Activated CD8-positive, alpha-beta memory T cell treated with anti-CD3 and anti-CD28 coated beads, Interleukin-2, amount 50 U/mL, for 24 hours (primary cell): ENCODE measurements around the gene CBLC.

ENCODE experiments used
- DNase-seq: peaks from one replicate; pipeline ENCODE4 v3.0.0-alpha.2; 2020; ENCODE audit errors: extremely low read depth

CBLC gene

DNA sequence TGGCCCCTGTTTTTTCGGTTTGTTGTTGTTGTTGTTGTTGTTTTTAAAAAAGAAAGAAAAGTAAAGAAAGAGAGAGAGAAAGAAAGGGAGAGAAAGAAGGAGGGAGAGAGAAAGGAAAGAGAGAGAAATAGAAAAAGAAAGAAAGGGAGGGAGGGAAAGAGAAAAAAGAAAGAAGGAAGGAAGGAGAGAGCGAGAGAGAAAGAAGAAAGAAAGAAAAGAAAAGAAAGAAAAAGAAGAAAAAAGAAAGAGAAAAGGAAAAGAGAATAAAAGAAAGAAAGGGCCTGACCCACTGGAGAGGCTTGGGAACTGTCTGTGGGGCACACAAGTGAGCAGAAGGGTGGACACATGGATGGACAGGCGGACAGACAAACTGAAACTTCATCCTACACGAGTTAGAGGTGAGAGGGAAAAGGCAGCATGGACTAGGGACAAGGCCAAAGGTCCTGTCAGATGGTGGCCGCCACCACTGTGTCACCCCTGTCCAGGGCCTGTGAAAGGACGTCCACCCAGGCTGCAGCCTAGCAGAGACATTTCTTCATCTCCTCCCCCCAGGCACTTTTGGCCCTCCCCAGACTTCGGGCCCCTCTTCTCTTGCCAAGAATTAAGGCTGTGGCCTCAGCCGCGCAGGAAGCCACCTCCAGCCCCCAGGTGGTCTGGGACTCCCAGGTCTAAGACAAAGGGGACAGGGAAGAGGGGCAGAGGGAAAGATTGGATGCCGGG is 22.1 kb downstream of the CBLC start:
- DNase-seq = no peak

DNA sequence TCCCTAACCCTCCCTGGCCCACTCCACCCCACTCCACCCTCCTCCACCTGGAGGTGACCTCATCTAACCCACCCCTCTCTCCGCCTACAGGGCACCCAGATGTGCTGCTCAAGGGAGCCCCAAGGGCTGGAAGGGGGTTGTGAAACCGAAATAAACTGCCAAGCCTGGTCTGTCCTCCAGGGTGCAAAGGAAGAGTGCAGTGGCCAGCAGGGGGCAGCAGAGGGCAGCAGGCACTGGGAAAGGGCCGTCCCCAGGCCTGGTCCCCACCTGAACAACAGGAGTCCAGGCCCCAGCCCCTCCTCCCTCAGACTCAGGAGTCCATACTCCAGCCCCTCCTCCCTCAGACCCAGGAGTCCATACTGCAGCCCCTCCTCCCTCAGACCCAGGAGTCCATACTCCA is 22.8 kb downstream of the CBLC start:
- DNase-seq = peak; percentile 49

DNA sequence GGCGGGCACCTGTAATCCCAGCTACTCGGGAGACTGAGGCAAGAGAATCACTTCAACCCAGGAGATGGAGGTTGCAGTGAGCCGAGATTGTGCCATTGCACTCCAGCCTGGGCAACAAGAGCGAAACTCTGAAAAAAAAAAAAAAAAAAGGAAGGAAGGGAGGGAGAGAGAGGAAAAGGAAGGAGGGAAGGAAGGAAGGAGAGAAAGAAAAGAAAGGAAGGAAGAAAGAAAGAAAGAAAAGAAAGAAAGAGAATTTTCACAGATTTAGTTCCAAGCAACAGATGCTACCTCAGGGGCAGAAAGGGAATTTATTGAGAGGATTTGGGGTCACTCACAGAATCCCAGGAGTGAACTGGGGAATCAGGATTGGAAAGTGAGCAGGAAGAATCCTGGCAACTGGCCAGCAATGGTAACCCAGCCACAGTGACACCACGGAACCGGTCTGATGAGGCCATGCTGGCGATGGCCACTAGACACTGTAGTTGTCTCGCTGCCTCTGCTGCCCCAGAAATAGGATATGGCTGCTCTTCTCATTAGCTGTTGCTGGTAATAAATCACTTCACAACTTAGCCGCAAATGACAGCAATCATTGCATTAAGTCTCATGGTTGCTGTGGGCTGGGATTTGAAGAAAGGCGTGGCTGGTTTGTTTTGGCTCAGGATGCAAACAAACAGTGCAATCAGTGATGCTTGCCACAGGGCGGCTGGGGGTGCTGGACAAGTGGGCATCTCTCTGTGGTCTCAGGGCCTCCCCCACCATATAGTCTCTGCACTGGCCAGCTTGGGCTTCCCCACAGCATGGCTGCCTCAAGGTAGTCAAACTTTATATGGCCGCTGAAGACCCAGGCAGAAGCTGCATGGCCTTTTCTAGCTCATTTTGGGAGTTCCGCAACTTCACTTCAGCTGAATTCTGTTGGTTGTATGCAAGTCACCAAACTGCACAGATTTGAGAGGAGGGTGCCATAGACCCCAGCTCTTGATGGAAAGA is 26.0 kb downstream of the CBLC start:
- no peak for DNase-seq

DNA sequence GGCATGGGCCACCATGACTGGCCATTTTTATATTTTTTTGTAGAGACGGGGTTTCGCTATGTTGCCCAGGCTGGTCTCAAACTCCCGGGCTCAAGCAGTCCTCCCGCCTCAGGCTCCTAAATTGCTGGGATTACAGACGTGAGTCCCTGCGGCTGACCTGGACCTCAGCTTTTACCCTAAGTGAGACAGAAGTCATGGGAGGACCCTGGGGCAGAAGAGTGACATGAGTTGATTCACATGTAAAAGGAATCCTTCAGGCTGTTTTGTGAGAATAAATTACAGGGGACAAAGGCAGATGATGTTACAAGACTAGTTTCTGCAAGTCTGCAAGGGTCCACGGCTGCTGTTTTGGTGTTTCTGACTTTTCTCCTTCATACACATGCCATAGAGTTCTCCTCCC is 28.6 kb downstream of the CBLC start:
- no peak for DNase-seq

DNA sequence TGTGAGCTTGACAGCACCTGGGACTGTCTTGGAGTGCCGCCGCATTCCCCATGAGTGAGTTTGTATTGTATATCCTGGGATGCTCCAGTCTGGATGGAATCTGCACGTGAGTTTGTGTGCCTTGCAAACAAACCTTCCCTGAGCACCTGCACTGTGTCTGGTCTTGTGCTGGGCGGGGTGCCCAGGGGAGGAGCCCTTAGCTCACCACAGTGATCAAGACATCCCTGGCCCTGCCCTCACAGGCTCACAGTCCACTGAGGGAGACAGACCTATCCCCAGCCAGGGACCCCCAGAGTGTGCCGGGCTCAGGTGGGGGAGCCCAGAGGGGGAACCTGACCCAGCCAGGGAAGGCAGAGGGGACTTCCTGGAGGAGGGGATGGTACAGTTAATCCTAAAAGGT is 29.5 kb downstream of the CBLC start:
- DNase-seq = no peak

DNA sequence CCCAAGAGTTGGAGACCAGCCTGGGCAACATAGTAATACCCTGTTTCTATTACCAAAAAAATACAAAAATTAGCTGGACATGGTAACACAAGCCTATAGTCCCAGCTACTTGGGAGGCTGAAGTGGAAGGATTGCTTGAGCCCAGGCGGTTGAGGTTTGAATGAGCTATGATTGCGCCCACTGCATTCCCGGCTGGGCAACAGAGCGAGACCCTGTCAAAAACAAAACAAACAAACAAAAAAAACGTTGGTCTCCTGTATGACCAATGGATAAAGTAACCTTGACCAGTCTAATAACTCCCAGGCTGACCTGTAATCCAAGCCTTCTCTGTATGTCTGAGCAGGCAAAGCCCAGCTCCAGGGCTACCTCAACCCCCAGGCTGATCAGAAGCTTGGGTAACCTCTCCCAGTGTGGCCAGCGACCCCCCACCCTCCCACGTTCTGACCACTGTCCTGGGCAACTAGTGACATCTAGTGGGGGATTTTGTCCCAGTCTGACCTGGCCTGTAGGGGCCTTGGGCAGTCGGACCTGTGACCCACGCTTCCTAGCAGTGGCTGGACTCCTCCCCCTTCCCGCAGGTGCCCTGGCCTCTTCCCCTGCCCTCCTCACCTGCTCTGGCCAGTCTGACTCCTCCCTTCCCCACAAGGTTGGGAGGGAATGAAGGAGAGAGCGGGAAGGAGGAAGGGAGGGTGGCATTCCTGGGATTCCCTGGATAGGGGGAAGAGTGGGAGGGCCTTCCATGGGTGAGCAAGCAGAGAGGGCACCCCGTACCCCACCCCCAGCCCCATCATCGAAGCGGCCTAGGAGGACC is 30.2 kb downstream of the CBLC start:
- DNase-seq = no peak

DNA sequence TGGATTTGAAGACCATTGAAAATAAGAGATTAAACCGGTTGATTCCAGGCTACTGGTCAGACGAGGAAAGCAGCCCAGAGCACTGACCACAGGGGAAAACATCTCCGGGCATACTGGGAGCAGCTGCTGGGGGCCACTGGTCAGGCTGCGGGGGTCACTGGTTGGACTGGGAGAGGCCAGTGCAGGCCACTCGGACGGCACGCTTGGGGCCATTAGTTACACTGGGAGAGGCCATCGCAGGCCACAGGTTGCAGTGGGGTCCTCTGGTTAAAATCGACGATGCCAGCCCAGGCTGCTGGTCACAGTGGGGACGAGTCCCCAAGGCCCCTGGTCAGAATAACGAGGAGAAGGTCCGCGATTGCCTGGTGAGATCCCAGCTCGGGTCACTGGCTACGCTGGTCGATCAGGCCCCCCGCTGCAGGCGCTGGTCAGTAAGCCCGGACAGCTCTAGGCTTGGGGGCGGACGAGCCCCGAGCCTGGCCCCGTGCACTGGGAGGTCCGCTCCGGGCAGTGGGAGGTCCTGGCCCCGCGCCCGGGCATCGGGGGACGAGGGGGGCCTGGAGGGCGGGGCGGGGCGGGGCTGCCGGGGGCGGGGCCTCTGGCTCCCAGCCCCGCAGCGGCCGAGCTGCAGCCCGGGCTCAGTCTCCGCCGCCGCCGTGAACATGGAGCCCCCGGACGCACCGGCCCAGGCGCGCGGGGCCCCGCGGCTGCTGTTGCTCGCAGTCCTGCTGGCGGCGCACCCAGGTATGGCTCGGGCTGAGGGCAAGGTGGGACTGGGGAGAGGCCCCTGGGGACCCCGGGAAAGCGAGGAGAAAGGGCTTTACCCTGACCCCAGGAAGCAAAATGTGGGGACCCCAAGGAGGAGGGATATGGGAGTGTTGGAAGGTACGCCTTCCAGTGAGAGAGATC is 31.0 kb downstream of the CBLC start, which contains the start of gene BCAM:
Gene BCAM (plus strand): TSS at position 641 of the 909 bp plus-strand sequence. CDS start 22 bp downstream, at position 663.
- DNase-seq = no peak

DNA sequence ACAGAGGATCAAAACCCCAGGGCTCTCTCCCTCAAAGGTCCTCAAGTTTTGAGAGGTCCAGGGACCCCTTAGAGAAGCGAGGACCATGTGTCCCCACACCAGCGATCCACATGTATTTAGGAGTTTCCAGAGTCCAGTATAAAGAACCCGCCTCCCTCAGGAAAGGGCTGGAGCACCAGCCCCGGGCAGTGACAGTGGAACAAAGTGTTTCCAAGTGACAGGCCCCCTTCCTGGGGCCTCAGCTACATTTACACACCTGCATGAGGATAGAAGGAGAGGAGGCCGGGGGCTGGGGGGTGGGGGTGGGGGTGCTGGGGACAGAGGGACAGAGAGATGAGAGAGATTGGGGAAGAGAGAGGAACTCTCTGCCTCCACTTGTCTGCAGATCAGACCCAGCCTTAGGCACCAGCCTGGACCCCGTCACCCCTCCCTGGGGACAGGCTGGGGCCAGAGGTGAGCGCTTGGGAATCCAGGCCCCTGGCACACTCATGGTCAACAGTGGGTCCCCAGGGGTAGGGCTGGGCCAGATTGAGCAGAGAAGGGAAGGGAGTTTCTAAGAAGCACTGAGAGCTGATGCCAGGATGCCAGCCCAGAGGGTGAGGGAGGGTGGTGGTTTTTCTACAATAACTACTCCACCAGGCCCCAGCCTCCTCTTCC is 32.0 kb downstream of the CBLC start:
- DNase-seq = no peak

DNA sequence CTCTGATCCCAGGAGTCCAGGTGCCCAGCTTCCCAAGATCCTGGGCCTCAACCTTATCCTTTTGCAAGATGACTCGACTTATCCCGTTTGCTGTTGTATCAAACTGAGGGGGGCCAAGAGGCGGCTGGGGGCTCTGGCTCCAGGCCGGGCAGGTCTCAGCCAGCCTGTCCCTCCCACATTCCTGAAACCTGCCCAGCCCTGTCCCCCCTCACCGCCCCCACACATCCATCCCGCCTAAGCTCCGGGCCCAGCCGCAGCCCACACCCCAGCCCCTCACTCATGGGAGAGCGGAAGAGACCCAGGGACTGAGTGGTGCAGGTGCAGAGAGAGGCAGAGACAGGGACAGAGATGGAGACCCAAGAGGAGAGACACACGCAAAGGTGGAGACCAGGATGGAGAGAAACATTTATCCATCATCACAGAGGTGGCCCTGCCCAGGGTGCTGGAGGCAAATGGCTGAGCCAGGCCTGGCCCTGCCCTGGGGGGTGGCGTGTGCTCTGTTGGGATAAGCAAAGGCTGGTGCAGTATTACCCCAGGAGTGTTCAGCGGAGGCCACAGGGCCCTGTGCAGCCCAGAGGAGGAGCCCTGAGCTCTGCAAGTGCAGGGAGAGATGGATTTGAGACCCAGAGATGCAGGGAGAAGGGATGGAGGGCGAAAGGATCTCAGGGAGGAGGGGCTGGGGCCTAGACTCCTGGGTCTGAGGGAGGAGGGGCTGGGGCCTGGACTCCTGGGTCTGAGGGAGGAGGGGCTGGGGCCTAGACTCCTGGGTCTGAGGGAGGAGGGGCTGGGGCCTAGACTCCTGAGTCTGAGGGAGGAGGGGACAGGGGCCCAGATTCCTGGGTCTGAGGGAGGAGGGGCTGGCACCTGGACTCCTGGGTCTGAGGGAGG is 32.8 kb downstream of the CBLC start:
- no peak for DNase-seq

DNA sequence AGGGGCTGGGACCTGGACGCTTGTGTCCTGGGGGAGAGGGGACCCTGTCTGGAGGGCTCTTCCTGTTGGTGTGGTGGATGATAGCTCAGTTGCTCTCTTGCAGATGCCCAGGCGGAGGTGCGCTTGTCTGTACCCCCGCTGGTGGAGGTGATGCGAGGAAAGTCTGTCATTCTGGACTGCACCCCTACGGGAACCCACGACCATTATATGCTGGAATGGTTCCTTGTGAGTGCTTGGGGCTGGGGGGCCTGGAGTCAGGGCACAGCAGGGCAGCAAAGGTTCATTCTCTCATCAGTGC is 33.4 kb downstream of the CBLC start:
- DNase-seq = no peak

DNA sequence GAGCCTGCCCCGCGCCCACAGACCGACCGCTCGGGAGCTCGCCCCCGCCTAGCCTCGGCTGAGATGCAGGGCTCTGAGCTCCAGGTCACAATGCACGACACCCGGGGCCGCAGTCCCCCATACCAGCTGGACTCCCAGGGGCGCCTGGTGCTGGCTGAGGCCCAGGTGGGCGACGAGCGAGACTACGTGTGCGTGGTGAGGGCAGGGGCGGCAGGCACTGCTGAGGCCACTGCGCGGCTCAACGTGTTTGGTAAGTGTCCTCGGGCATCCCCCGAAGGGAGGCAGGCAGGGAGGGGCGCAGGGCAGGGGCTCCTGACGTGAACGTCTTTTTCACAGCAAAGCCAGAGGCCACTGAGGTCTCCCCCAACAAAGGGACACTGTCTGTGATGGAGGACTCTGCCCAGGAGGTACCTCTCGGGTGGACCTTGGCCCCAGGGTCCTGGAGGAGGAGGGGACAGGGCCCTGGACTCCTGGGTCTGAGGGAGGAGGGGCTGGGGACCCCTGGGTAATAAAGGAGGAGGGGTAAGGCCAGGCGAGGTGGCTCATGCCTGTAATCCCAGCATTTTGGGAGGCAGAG is 34.5 kb downstream of the CBLC start:
- no peak for DNase-seq

DNA sequence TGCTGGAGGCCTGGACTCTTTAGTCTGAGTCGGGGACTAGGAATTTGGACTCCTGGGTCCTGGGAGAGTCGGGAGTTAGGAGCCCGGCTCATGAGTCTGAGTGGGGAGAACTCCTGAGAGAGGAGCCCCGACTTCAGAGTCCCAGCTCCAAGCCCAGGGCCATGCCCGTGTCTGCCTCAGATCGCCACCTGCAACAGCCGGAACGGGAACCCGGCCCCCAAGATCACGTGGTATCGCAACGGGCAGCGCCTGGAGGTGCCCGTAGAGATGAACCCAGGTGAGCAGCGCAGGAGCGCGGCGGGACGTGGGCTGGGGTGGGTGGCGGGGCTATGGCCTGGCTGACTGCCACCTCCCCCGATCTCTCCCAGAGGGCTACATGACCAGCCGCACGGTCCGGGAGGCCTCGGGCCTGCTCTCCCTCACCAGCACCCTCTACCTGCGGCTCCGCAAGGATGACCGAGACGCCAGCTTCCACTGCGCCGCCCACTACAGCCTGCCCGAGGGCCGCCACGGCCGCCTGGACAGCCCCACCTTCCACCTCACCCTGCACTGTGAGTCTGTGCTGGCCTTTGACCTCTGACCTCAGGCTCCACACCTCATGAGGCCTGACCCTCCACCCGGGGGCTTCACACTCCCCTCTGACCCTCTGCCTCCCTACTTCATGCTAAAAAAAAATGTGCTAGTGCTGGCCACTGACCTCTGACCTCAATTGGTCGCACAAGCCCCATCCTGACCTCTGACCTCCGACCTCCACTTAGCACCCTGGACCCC is 35.6 kb downstream of the CBLC start:
- no peak for DNase-seq

DNA sequence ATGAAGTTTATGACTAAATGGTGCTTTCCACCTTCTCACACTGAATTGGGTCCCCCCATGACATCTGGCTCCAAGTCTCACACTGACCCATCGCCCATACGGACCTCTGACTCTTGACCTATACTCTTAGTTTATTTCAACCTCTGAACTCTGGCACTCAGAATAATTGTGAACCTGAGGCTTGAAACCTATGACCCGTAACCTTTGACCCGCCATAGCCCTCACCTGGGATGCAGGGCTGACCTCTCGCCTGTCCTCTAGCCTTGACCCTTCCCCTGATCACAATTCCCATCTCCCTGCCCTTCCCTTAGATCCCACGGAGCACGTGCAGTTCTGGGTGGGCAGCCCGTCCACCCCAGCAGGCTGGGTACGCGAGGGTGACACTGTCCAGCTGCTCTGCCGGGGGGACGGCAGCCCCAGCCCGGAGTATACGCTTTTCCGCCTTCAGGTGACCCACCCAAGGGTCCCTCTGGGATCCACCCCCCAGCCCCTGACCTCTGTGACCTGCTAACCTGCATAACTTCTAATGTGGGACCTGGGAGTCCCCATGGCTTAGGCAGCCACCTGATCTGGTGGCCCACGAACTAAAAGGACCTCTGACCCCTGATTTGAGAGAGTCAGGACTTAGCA is 36.3 kb downstream of the CBLC start:
- no peak for DNase-seq

DNA sequence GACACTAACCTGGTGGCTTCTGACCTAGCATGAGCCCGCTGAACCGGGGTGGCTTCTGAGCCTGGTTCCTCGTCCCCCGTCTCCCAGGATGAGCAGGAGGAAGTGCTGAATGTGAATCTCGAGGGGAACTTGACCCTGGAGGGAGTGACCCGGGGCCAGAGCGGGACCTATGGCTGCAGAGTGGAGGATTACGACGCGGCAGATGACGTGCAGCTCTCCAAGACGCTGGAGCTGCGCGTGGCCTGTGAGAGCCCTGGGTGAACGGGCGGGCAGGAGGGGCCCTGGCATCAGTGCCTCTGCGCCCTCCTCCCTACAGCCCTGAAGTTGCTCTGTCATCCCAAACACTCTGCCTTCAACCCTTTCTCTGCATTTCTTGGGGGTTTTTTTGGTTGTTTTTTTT is 36.8 kb downstream of the CBLC start:
- no peak for DNase-seq

DNA sequence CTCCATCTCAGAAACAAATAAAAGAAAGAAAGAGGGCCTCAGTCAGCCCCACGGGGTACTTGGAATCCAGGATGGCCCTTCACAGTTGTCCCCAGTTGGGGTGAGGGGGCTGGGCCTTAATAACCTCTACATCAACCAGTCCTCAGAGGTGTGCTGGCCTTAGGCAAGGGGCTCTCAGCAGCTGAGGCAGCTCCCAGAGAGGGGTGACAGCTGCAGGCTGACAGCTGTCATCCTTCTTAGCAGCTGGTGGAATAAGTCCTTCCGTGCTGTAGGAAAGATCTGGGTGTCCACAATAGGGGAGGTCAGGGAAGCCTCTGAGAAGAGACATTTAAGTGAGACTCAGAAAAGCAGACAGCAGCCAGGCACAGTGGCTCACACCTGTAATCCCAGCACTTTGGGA is 38.6 kb downstream of the CBLC start:
- DNase-seq = no peak

DNA sequence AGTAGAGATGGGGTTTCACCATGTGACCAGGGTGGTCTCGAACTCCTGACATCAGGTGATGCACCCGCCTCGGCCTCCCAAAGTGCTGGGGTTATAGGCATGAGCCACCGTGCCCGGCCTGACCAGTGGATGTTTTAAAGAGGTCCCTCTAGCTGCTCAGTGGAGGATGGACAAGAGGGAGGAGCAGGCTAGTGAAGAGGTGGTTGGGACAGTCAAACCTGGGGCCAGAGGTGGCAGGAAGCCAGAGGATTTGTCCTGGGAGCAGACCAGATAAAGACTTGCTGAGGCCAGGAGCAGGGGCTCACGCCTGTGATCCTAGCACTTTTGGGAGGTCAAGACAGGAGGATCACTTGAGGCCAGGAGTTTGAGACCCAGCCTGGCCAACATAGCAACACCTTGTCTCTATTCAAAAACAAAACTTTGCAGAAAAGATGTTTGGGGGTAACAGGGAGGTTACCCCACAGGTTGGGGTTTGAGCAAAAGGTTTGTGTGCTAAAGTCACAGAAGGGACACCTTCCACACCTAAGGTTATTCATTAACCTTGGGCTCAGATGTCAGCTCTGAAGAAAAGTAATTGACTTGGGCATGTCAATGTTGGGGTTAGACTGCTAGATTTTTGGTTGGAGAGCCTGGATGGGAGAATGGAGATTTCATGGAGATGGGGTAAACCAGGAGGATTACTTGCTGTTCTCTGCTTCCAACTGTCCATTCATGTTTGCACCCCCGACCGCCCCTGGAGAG is 40.2 kb downstream of the CBLC start:
- no peak for DNase-seq

DNA sequence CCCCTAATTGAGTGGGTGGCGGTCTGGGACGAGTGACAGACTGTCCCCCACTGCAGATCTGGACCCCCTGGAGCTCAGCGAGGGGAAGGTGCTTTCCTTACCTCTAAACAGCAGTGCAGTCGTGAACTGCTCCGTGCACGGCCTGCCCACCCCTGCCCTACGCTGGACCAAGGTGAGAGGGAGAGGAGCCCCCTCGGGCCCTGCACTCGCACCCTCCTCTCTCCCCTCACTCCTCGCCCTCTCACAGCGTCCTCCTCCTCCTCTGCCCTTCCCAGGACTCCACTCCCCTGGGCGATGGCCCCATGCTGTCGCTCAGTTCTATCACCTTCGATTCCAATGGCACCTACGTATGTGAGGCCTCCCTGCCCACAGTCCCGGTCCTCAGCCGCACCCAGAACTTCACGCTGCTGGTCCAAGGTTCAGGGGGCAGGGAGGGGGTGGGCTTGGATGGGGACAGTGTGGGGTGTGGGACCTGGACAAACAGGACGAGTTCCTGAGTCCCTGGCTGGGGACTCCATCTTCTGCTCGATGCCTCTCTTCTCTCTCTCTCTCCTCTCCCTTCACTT is 40.9 kb downstream of the CBLC start:
- DNase-seq = no peak
